K562 (cell line): ENCODE measurements around the gene PLEK2. TPM values are rescaled to one million over a fixed set of nuclear protein-coding genes. Genes with fewer than 3 reads are reported as not detected.

Source experiments
- CBX1 ChIP-seq: sonication (generic); IDR thresholded peaks from 2 replicates; pipeline ENCODE4 v1.6.1; 2016; ENCODE audit warnings: antibody characterized with exemption, low read depth, mild to moderate bottlenecking
- DDX20 ChIP-seq: fragments of 450-650 bp; IDR thresholded peaks from 2 replicates; pipeline ENCODE4 v1.6.1; 2016; ENCODE audit warnings: missing genetic modification characterization, low read depth, mild to moderate bottlenecking, missing compliant biosample characterization, moderate library complexity
- ELF1 ChIP-seq: fragments of 200-800 bp; sonication (Bioruptor generic); IDR thresholded peaks from 2 replicates; pipeline ENCODE4 v1.6.1; 2016; ENCODE audit warnings: missing genetic modification characterization, missing compliant biosample characterization
- FOXM1 ChIP-seq, 2 experiments: fragments of 450-650 bp in 1 of 2; sonication (generic) in 1 of 2; formaldehyde crosslinking in 1 of 2; IDR thresholded peaks; 2 replicates each; pipeline versions ENCODE4 v1.6.1 to v1.9.0; 2017 to 2022; ENCODE audit warnings: low read depth in 2 of 2, mild to moderate bottlenecking in 2 of 2, missing genetic modification reagents in 1 of 2, moderate library complexity in 1 of 2
- KDM2B ChIP-seq: fragments of 250-450 bp; sonication (Bioruptor Pico); IDR thresholded peaks from 2 replicates; pipeline ENCODE4 v1.8.0; 2021; ENCODE audit warnings: mild to moderate bottlenecking, moderate library complexity
- MEF2A ChIP-seq: IDR thresholded peaks from 2 replicates; pipeline ENCODE4 v1.6.1; 2011; ENCODE audit warnings: low read depth, mild to moderate bottlenecking, low read length, moderate library complexity; ENCODE audit not compliant: control insufficient read depth
- MIER1 ChIP-seq: fragments of 450-650 bp; IDR thresholded peaks from 2 replicates; pipeline ENCODE4 v1.6.1; 2016; ENCODE audit warnings: antibody characterized with exemption, mild to moderate bottlenecking, low read depth
- MTA3 ChIP-seq: fragments of 450-650 bp; formaldehyde crosslinking; IDR thresholded peaks from 2 replicates; pipeline ENCODE4 v1.6.1; 2017; ENCODE audit warnings: mild to moderate bottlenecking, borderline replicate concordance
- NKRF ChIP-seq: fragments of 450-650 bp; IDR thresholded peaks from 2 replicates; pipeline ENCODE4 v1.6.1; 2016; ENCODE audit warnings: borderline replicate concordance
- RAD21 ChIP-seq, 2 experiments: fragments of 250-450 bp in 1 of 2; fragments of 450-650 bp in 1 of 2; sonication (Bioruptor Pico) in 1 of 2; formaldehyde crosslinking in 1 of 2; IDR thresholded peaks in 1 of 2; conservative IDR thresholded peaks in 1 of 2; 2 replicates each; pipeline versions ENCODE4 v1.4.0 to v1.8.0; 2020 to 2022; ENCODE audit warnings: mild to moderate bottlenecking in 2 of 2, moderate library complexity in 1 of 2
- RFX7 ChIP-seq: fragments of 250-450 bp; sonication (Bioruptor Pico); IDR thresholded peaks from 2 replicates; pipeline ENCODE4 v1.5.1; 2021; ENCODE audit warnings: mild to moderate bottlenecking
- SLC30A9 ChIP-seq: fragments of 250-450 bp; sonication (Bioruptor Pico); IDR thresholded peaks from 2 replicates; pipeline ENCODE4 v1.8.0; 2022; ENCODE audit warnings: mild to moderate bottlenecking, moderate library complexity
- STAT6 ChIP-seq: sonication (generic); formaldehyde crosslinking; IDR thresholded peaks from 2 replicates; pipeline ENCODE4 v1.8.1; 2023; ENCODE audit warnings: mild to moderate bottlenecking, missing genetic modification reagents
- SUPT5H ChIP-seq: fragments of 450-650 bp; IDR thresholded peaks from 2 replicates; pipeline ENCODE4 v1.6.1; 2016
- XRCC5 ChIP-seq: fragments of 200-400 bp; formaldehyde crosslinking; IDR thresholded peaks from 2 replicates; pipeline ENCODE4 v1.6.1; 2017; ENCODE audit warnings: low read depth, mild to moderate bottlenecking, low read length
- ZNF398 ChIP-seq: fragments of 250-450 bp; sonication (Bioruptor Pico); IDR thresholded peaks from 2 replicates; pipeline ENCODE4 v1.8.0; 2021; ENCODE audit warnings: moderate library complexity, mild to moderate bottlenecking, inconsistent platforms
- ZNF551 ChIP-seq: fragments of 250-450 bp; sonication (Bioruptor Pico); IDR thresholded peaks from 2 replicates; pipeline ENCODE4 v1.5.0; 2021; ENCODE audit warnings: mild to moderate bottlenecking, moderate library complexity
- ZNF583 ChIP-seq: fragments of 250-450 bp; sonication (Bioruptor Pico); IDR thresholded peaks from 2 replicates; pipeline ENCODE4 v1.4.0; 2020
- ZNF589 ChIP-seq: fragments of 200-800 bp; sonication (Bioruptor generic); IDR thresholded peaks from 2 replicates; pipeline ENCODE4 v1.6.1; 2016; ENCODE audit warnings: low read depth, missing genetic modification characterization, missing compliant biosample characterization
- ZNF655 ChIP-seq: fragments of 250-450 bp; sonication (Bioruptor Pico); IDR thresholded peaks from 2 replicates; pipeline ENCODE4 v1.5.0; 2021
- polyA plus RNA-seq, 8 experiments: library from polyadenylated mRNA; depleted of rRNA in 4 of 8; stranded (reverse) in 5 of 8; unstranded in 3 of 8; fragments of >200 nt; fragmentation: Nextera tagmentation in 2 of 8; fragmentation: Illumina TruSeq in 1 of 8; extraction: Ambion mirVana in 2 of 8; extraction: Trizol in 1 of 8; gene quantifications; 2 replicates each; pipeline versions ENCODE4 v1.2.1 to v1.2.3, GENCODE V29; 2011 to 2014; ENCODE audit warnings: inconsistent platforms in 1 of 8, missing spikeins in 1 of 8
- total RNA-seq, 7 experiments: library from RNA; depleted of rRNA in 6 of 7; stranded (reverse); fragments of >200 nt in 6 of 7; fragmentation: Illumina TruSeq in 2 of 7; extraction: Trizol in 2 of 7; gene quantifications; 2 replicates each; pipeline versions ENCODE4 v1.2.1 to v1.2.3, GENCODE V29; 2011 to 2021; ENCODE audit warnings: low replicate concordance in 1 of 7

Gene PLEK2
- total and polyA plus RNA-seq, 9 of the 15 experiments (the other 6 are each of a cell fraction or from before 2014, with no cell fraction given) = not detected

GRCh38 chr14:67418401-67419191 is 6.6 kb upstream of the PLEK2 start (continued):
- TF ChIP-seq ZNF398 = no peak
- TF ChIP-seq NKRF = no peak
- no peak for TF ChIP-seq ELF1 (tag)
- peak; percentile 62; the same call in 1 of the 2 replicates for TF ChIP-seq ZNF589 (CRISPR knock-in tag)
- TF ChIP-seq CBX1 = no peak
- no peak for TF ChIP-seq SLC30A9
- TF ChIP-seq DDX20 (tag) = no peak
- TF ChIP-seq RFX7 (CRISPR knock-in tag) = no peak
- no peak for TF ChIP-seq ZNF655 (CRISPR knock-in tag)
- no peak for TF ChIP-seq STAT6
- no peak for TF ChIP-seq RAD21 (CRISPR knock-in tag; conservative IDR thresholded peaks at IDR 0.05 in 1 of 2, IDR thresholded peaks at IDR 0.05 in 1 of 2)
- no peak for TF ChIP-seq ZNF583 (CRISPR knock-in tag)
- TF ChIP-seq MTA3 = peak; percentile 76
- TF ChIP-seq SUPT5H = no peak
- TF ChIP-seq MEF2A = no peak
- peak; percentile 59 for TF ChIP-seq FOXM1 (IDR thresholded peaks at IDR 0.05; ENCODE audit: low read depth)
- no peak for TF ChIP-seq FOXM1 (CRISPR knock-in tag; IDR thresholded peaks at IDR 0.05; ENCODE audit: low read depth)
- no peak for TF ChIP-seq KDM2B (CRISPR knock-in tag)
- no peak for TF ChIP-seq XRCC5
- TF ChIP-seq MIER1 = no peak
- no peak for TF ChIP-seq ZNF551 (CRISPR knock-in tag)
